ENCODE data around the gene TBL1Y. TPM values are rescaled to one million over a fixed set of nuclear protein-coding genes. Genes with fewer than 3 reads are reported as not detected.

The TBL1Y gene
- total RNA-seq, 1 donor from 2014 or later = not detected

GRCh38 chrY:6909118-6909521, 1.4 kb upstream of the TBL1Y start:
- Mint-ChIP-seq H3K9me3 (ENCODE audit: low read depth) (no peaks in the 10 kb centered on the region), H3K27me3 (no peaks in the 10 kb centered on the region), H3K4me3 (ENCODE audit: low read depth) (no peak overlapping the region), H3K4me1 (ENCODE audit: low read depth) (no peaks in the 10 kb centered on the region), H3K27ac (no peak overlapping the region), H3K36me3 (ENCODE audit: insufficient read depth) (no peaks in the 10 kb centered on the region)
- no peak for DNase-seq (ENCODE audit: low spot score, unreplicated experiment)
- TF ChIP-seq CTCF (IDR thresholded peaks at IDR 0.05; ENCODE audit: unreplicated experiment) = no peak

- DNase-seq (ENCODE audit: low spot score, unreplicated experiment) = no peak
These were observed 641 bp upstream of the TBL1Y start for GRCh38 chrY:6909856-6910255.

GRCh38 chrY:6911253-6911881, 870 bp downstream of the TBL1Y start, which contains the start of gene AMELY:
TSS of gene AMELY (minus strand) at chrY:6911752. CDS start at chrY:6872608, 39,144 bp downstream.
- Mint-ChIP-seq H3K9me3 (ENCODE audit: low read depth) (no peaks in the 10 kb centered on the region), H3K27me3 (no peaks in the 10 kb centered on the region), H3K4me3 (ENCODE audit: low read depth) (no peak within 1 kb of the TSS), H3K4me1 (ENCODE audit: low read depth) (no peaks in the 10 kb centered on the region), H3K27ac (no peak within 1 kb of the TSS), H3K36me3 (ENCODE audit: insufficient read depth) (no peaks in the 10 kb centered on the region)
- no peak for DNase-seq (ENCODE audit: low spot score, unreplicated experiment)
- no peak for TF ChIP-seq CTCF (IDR thresholded peaks at IDR 0.05; ENCODE audit: unreplicated experiment)

More at GRCh38 chrY:6909856-6910255, 641 bp upstream of the TBL1Y start:
- Mint-ChIP-seq H3K27me3 (no peaks in the 10 kb centered on the region), H3K36me3 (ENCODE audit: insufficient read depth) (no peaks in the 10 kb centered on the region), H3K4me3 (ENCODE audit: low read depth) (no peak overlapping the region), H3K27ac (no peak overlapping the region), H3K9me3 (ENCODE audit: low read depth) (no peaks in the 10 kb centered on the region), H3K4me1 (ENCODE audit: low read depth) (no peaks in the 10 kb centered on the region)
- no peak for TF ChIP-seq CTCF (IDR thresholded peaks at IDR 0.05; ENCODE audit: unreplicated experiment)

- no peak overlapping the region for H3K27ac Mint-ChIP-seq
- no peaks in the 10 kb centered on the region for H3K4me1 Mint-ChIP-seq (ENCODE audit: low read depth)
- H3K9me3 Mint-ChIP-seq (ENCODE audit: low read depth) = no peaks in the 10 kb centered on the region
- H3K4me3 Mint-ChIP-seq (ENCODE audit: low read depth) = no peak overlapping the region
- no peak for TF ChIP-seq CTCF (IDR thresholded peaks at IDR 0.05; ENCODE audit: unreplicated experiment)
- no peak for DNase-seq (ENCODE audit: low spot score, unreplicated experiment)
- no peaks in the 10 kb centered on the region for H3K27me3 Mint-ChIP-seq
- H3K36me3 Mint-ChIP-seq (ENCODE audit: insufficient read depth) = no peaks in the 10 kb centered on the region
These were observed 2.9 kb downstream of the TBL1Y start for GRCh38 chrY:6913362-6913761.

GRCh38 chrY:6921061-6921460, 10.6 kb downstream of the TBL1Y start:
- no peak for TF ChIP-seq CTCF (IDR thresholded peaks at IDR 0.05; ENCODE audit: unreplicated experiment)
- no peak for DNase-seq (ENCODE audit: low spot score, unreplicated experiment)
- H3K4me3 Mint-ChIP-seq (ENCODE audit: low read depth) = no peak overlapping the region
- H3K9me3 Mint-ChIP-seq (ENCODE audit: low read depth) = no peaks in the 10 kb centered on the region
- H3K27me3 Mint-ChIP-seq = no peaks in the 10 kb centered on the region
- H3K36me3 Mint-ChIP-seq (ENCODE audit: insufficient read depth) = no peaks in the 10 kb centered on the region
- no peak overlapping the region for H3K27ac Mint-ChIP-seq
- no peaks in the 10 kb centered on the region for H3K4me1 Mint-ChIP-seq (ENCODE audit: low read depth)

Data from progenitor cell of endocrine pancreas (in vitro differentiated cells).